Natural killer cell (primary cell): Measurements from ENCODE around the gene ANKH. TPM values are rescaled to one million over a fixed set of nuclear protein-coding genes. Genes with fewer than 3 reads are reported as not detected.

ENCODE experiments used
- ATAC-seq, 3 donors: fragments of 150-1000 bp in 2 of 3; fragments of 200-7000 bp in 1 of 3; cut with Tn5 transposase; 1 replicate in 1 of 3; 2 replicates in 2 of 3; pipeline ENCODE4 v1.10.0; 2021; ENCODE audit warnings: mild to moderate bottlenecking in 2 of 3, moderate library complexity in 2 of 3
- DNase-seq, 2 donors: peaks; one replicate each; pipeline versions ENCODE4 v3.0.0 to v3.0.0-alpha.2; 2013 to 2021; ENCODE audit warnings: mixed read lengths in 1 of 2
- H3K27ac ChIP-seq: one replicate; pipeline ENCODE4 v1.5.1; 2013; ENCODE audit warnings: mild to moderate bottlenecking, low read length
- H3K27me3 ChIP-seq: one replicate; pipeline ENCODE4 v1.6.1; 2013; ENCODE audit warnings: low read length; ENCODE audit not compliant: control insufficient read depth, insufficient read depth
- H3K36me3 ChIP-seq: one replicate; pipeline ENCODE4 v1.6.1; 2013; ENCODE audit warnings: low read length; ENCODE audit not compliant: control insufficient read depth, insufficient read depth
- H3K4me1 ChIP-seq: one replicate; pipeline ENCODE4 v1.6.1; 2013; ENCODE audit warnings: low read length; ENCODE audit not compliant: control insufficient read depth, insufficient read depth
- H3K4me3 ChIP-seq: one replicate; pipeline ENCODE4 v1.5.1; 2013; ENCODE audit warnings: low read length
- H3K9me3 ChIP-seq: one replicate; pipeline ENCODE4 v1.6.1; 2013; ENCODE audit warnings: low read length; ENCODE audit not compliant: control insufficient read depth, insufficient read depth
- H3K27ac Mint-ChIP-seq, 2 donors: one replicate each; pipeline ENCODE4 v1.8.0; 2022; ENCODE audit warnings: mild to moderate bottlenecking in 2 of 2, mixed read lengths in 2 of 2, moderate library complexity in 1 of 2
- H3K27me3 Mint-ChIP-seq, 2 donors: one replicate each; pipeline ENCODE4 v1.8.0; 2022; ENCODE audit warnings: low read depth in 2 of 2, mixed read lengths in 2 of 2
- H3K36me3 Mint-ChIP-seq: one replicate; pipeline ENCODE4 v1.8.0; 2022; ENCODE audit warnings: mixed read lengths
- H3K4me1 Mint-ChIP-seq, 2 donors: one replicate each; pipeline ENCODE4 v1.8.0; 2022; ENCODE audit warnings: mixed read lengths in 2 of 2
- H3K4me3 Mint-ChIP-seq: one replicate; pipeline ENCODE4 v1.8.0; 2022; ENCODE audit warnings: mild to moderate bottlenecking, moderate library complexity, mixed read lengths
- H3K9me3 Mint-ChIP-seq, 2 donors: one replicate each; pipeline ENCODE4 v1.8.0; 2022; ENCODE audit warnings: mixed read lengths in 2 of 2
- CTCF ChIP-seq: fragments of 200-600 bp; IDR thresholded peaks from one replicate; pipeline ENCODE4 v1.8.0; 2022; ENCODE audit warnings: antibody characterized with exemption
- WGBS: methylation state at CpG from one replicate; pipeline ENCODE4 v1.1.7; 2013; ENCODE audit warnings: missing lambda C conversion rate; ENCODE audit not compliant: insufficient coverage; 5-methylcytosine and 5-hydroxymethylcytosine counted together
- intact Hi-C: fragments of 100-400 bp; cut with micrococcal nuclease; formaldehyde crosslinking; loops from one replicate; pipeline ENCODE4 v1.14.2; 2022
- total RNA-seq, 4 donors: library from RNA; stranded (reverse); fragments of 120-200 nt in 1 of 4; gene quantifications; one replicate each; pipeline versions ENCODE4 v1.2.3 to v1.2.4, GENCODE V29; 2013 to 2022

Gene ANKH
- total RNA-seq, 3 donors from 2014 or later (not counting 1 experiment from before 2014, with no cell fraction given) = 52.9 to 78.0 (median 63.8) TPM

- TF ChIP-seq CTCF = no peak
- H3K4me1 ChIP-seq = peaks cover 49% of the 10 kb centered on the region
- WGBS = 95% methylated on average over 7 of the region's 9 CpGs
- H3K27ac ChIP-seq = no peak overlapping the region
- no peak overlapping the region for H3K4me3 ChIP-seq
- Mint-ChIP-seq H3K36me3 (no peaks in the 10 kb centered on the region), H3K27me3 (no peaks in the 10 kb centered on the region), H3K9me3 (no peaks in the 10 kb centered on the region), H3K27ac (peak overlapping the region; percentile 62 to 71), H3K4me3 (peak overlapping the region; percentile 7), H3K4me1 (peaks cover 77 to 81% of the 10 kb centered on the region in 2 donors)
- ATAC-seq (no peak), DNase-seq (no peak)
- H3K36me3 ChIP-seq = peaks cover 8% of the 10 kb centered on the region
- H3K27me3 ChIP-seq = no peaks in the 10 kb centered on the region
- H3K9me3 ChIP-seq = no peaks in the 10 kb centered on the region
- intact Hi-C loops = no loop called here
Measured at GRCh38 chr5:14672484-14673394, 198.8 kb downstream of the ANKH start.

- WGBS = 72% methylated on average over 4 of the region's 4 CpGs
Measured at GRCh38 chr5:14672082-14672481, 199.5 kb downstream of the ANKH start.

GRCh38 chr5:14671414-14671813, 200.2 kb downstream of the ANKH start:
- H3K9me3 ChIP-seq = no peaks in the 10 kb centered on the region
- peak overlapping the region; percentile 38 for H3K4me3 Mint-ChIP-seq
- no peak overlapping the region for H3K27ac ChIP-seq
- H3K4me3 ChIP-seq = no peak overlapping the region
- H3K4me1 Mint-ChIP-seq = peaks cover 84 to 86% of the 10 kb centered on the region in 2 donors
- peak overlapping the region; percentile 62 to 71 for H3K27ac Mint-ChIP-seq
- H3K36me3 Mint-ChIP-seq = no peaks in the 10 kb centered on the region
- 69% methylated on average over 1 of the region's 2 CpGs for WGBS
- intact Hi-C loops = no loop called here
- H3K27me3 ChIP-seq = no peaks in the 10 kb centered on the region
- peak in 1 of 2 donors; percentile 69 for DNase-seq
- no peaks in the 10 kb centered on the region for H3K9me3 Mint-ChIP-seq
- H3K27me3 Mint-ChIP-seq = no peaks in the 10 kb centered on the region
- ATAC-seq = no peak
- no peak for TF ChIP-seq CTCF
- H3K36me3 ChIP-seq = peaks cover 8% of the 10 kb centered on the region
- peaks cover 58% of the 10 kb centered on the region for H3K4me1 ChIP-seq

More at GRCh38 chr5:14672082-14672481, 199.5 kb downstream of the ANKH start:
- H3K27me3 Mint-ChIP-seq = no peaks in the 10 kb centered on the region
- H3K27me3 ChIP-seq = no peaks in the 10 kb centered on the region
- no peak overlapping the region for H3K4me3 ChIP-seq
- no peaks in the 10 kb centered on the region for H3K36me3 Mint-ChIP-seq
- ATAC-seq = no peak
- H3K4me3 Mint-ChIP-seq = peak overlapping the region; percentile 38
- no peaks in the 10 kb centered on the region for H3K9me3 Mint-ChIP-seq
- no peaks in the 10 kb centered on the region for H3K9me3 ChIP-seq
- peaks cover 55% of the 10 kb centered on the region for H3K4me1 ChIP-seq
- H3K4me1 Mint-ChIP-seq = peaks cover 82 to 83% of the 10 kb centered on the region in 2 donors
- intact Hi-C loops = no loop called here
- no peak for TF ChIP-seq CTCF
- H3K36me3 ChIP-seq = peaks cover 8% of the 10 kb centered on the region
- H3K27ac ChIP-seq = no peak overlapping the region
- DNase-seq = no peak
- H3K27ac Mint-ChIP-seq = peak overlapping the region; percentile 62 to 71
